Measurements from ENCODE around the gene IPMK. TPM values are rescaled to one million over a fixed set of nuclear protein-coding genes. Genes with fewer than 3 reads are reported as not detected.
A peak's percentile ranks its signal among the peaks of the same experiment; 100 is the strongest.

IPMK gene
- total RNA-seq, 2 experiments from 2014 or later, result 5.6 to 9.5 TPM

DNA sequence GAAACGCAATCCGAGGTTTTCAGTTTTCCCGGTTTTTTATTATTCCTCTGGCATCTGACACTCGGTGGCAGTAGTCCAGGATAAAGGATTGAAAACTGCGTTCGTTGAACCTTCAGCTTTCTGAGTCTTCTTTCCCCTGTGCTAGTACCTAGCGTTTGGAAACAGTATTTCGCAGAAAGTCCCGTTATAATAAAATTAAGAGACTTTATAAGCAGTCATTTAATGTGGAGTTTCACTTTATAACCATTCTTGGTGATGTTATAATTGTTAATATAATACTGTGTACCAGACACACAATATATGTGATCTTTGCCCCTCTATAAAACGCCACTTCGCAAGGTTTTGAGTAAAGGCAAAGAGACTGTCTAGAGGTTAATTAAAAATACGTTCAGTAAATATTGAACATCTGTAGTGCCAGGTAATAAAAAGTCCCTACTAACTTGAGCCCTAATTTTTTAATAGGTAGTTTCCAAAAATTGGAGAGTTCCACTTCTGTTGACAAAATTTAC is 2.1 kb upstream of the IPMK start:
- Histone ChIP-seq H3K4me2 (ENCODE audit: low read length) (peak overlapping the region; percentile 85), H3K4me1 (ENCODE audit: insufficient read depth, low read length, poor library complexity, severe bottlenecking) (peaks cover 16% of the 10 kb centered on the region), H3K4me3 (ENCODE audit: low read depth, low read length, poor library complexity, severe bottlenecking) (peak overlapping the region; percentile 90), H3K79me2 (ENCODE audit: insufficient read depth, low read depth, low read length) (peaks cover 80% of the 10 kb centered on the region), H3K9me3 (ENCODE audit: low read length) (no peaks in the 10 kb centered on the region), H3K27ac (ENCODE audit: low read depth, low read length, poor library complexity, severe bottlenecking) (peak overlapping the region; percentile 76), H3K36me3 (ENCODE audit: insufficient read depth, low read length) (peaks cover 14% of the 10 kb centered on the region), H2AFZ (ENCODE audit: low read length) (peak overlapping the region; percentile 82; the same call in 1 of the 2 replicates), H3K9me2 (ENCODE audit: insufficient read depth, low read length) (no peaks in the 10 kb centered on the region), H4K20me1 (ENCODE audit: insufficient read depth, low read length) (peaks cover 22% of the 10 kb centered on the region)
- intact Hi-C loops (cut with micrococcal nuclease; ENCODE audit: unreplicated experiment), result loop anchor here (2.0 to 10.0 kb wide), 3 partner anchors 115 to 1965 kb away; partner anchors contain the start of genes CCDC6 and TFAM
- DNase-seq (ENCODE audit: low spot score), result peak; percentile 32
- TSS peak; percentile 82 for BruUV-seq (replicated peaks)
- POLR2A ChIA-PET, result interaction anchor here (3.1 kb wide), 1 partner anchor 11 kb away, joined by 11 read pairs; no protein-coding TSS in a partner anchor
- CTCF ChIA-PET (ENCODE audit: unreplicated experiment), result no interaction called here
- no peak for TF ChIP-seq EZH2phosphoT487 (IDR thresholded peaks at IDR 0.05; ENCODE audit: borderline replicate concordance, low read depth, low read length)
- TF ChIP-seq, protein P1, sequence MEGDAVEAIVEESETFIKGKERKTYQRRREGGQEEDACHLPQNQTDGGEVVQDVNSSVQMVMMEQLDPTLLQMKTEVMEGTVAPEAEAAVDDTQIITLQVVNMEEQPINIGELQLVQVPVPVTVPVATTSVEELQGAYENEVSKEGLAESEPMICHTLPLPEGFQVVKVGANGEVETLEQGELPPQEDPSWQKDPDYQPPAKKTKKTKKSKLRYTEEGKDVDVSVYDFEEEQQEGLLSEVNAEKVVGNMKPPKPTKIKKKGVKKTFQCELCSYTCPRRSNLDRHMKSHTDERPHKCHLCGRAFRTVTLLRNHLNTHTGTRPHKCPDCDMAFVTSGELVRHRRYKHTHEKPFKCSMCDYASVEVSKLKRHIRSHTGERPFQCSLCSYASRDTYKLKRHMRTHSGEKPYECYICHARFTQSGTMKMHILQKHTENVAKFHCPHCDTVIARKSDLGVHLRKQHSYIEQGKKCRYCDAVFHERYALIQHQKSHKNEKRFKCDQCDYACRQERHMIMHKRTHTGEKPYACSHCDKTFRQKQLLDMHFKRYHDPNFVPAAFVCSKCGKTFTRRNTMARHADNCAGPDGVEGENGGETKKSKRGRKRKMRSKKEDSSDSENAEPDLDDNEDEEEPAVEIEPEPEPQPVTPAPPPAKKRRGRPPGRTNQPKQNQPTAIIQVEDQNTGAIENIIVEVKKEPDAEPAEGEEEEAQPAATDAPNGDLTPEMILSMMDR (conservative IDR thresholded peaks at IDR 0.05; ENCODE audit: low read length), result no peak

DNA sequence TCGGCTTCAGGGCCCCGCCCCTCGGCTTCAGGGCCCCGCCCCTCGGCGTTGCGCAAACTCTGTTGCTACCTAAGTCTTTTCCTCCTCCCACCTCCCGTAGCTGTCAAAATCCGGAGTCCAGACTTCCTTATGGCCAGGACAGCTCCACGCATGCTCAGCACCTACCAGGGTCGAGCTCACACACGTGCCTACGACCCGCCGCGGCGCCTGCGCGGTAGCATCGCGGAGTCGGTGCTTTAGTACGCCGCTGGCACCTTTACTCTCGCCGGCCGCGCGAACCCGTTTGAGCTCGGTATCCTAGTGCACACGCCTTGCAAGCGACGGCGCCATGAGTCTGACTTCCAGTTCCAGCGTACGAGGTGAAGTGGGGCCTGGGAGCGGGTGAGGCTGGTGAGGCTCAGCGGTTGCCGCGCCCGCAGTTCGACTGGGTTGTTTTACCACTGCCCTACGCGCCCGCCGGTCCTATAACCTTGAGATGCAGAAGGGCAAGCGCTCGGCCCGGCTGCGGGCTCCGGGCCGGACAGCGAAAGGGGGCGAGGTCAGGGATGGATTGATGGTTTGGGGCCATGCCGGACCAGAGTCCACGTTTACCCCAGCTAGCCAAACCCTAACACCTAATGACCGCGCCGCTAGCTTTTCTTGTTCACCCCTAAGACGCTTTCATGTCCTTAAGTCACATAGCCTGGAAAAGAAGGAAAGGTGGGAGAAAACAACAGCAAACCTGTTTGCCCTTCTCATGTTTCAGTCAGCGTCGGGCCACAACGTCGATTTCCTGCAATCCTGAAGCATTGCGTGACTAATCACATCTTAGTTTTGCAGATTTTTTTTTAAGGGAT is 1.5 kb upstream of the IPMK start, which contains the start of gene CISD1:
CISD1 (plus strand) TSS at position 217 of the 836 bp plus-strand sequence; CDS start at position 329, 112 bp downstream.
- Histone ChIP-seq H2AFZ (ENCODE audit: low read length) (peak within 1 kb of the TSS; percentile 95), H3K4me1 (ENCODE audit: insufficient read depth, low read length, poor library complexity, severe bottlenecking) (peaks cover 23% of the 10 kb centered on the region), H3K9me3 (ENCODE audit: low read length) (no peaks in the 10 kb centered on the region), H3K4me2 (ENCODE audit: low read length) (peak within 1 kb of the TSS; percentile 97), H3K27ac (ENCODE audit: low read depth, low read length, poor library complexity, severe bottlenecking) (peak within 1 kb of the TSS; percentile 82), H3K36me3 (ENCODE audit: insufficient read depth, low read length) (peaks cover 14% of the 10 kb centered on the region), H3K79me2 (ENCODE audit: insufficient read depth, low read depth, low read length) (peaks cover 80% of the 10 kb centered on the region), H4K20me1 (ENCODE audit: insufficient read depth, low read length) (peaks cover 25% of the 10 kb centered on the region), H3K4me3 (ENCODE audit: low read depth, low read length, poor library complexity, severe bottlenecking) (peak within 1 kb of the TSS; percentile 90), H3K9me2 (ENCODE audit: insufficient read depth, low read length) (no peaks in the 10 kb centered on the region)
- intact Hi-C loops (cut with micrococcal nuclease; ENCODE audit: unreplicated experiment), result loop anchor here (2.0 to 10.0 kb wide), 3 partner anchors 116 to 1966 kb away; partner anchors contain the start of genes CCDC6 and TFAM
- BruUV-seq (replicated peaks), result no TSS peak
- TF ChIP-seq, protein P1 (conservative IDR thresholded peaks at IDR 0.05; ENCODE audit: low read length), result no peak
- TF ChIP-seq EZH2phosphoT487 (IDR thresholded peaks at IDR 0.05; ENCODE audit: borderline replicate concordance, low read depth, low read length), result no peak
- ChIA-PET POLR2A (interaction anchor here (0.6 to 3.1 kb wide), 11 partner anchors 8 to 830 kb away, joined by 3 to 11 read pairs (median 4); partner anchors contain the start of genes TFAM and UBE2D1), CTCF (ENCODE audit: unreplicated experiment) (interaction anchor here (0.5 to 0.8 kb wide), 3 partner anchors 11 to 91 kb away, joined by 3 read pairs; no protein-coding TSS in a partner anchor)
- DNase-seq (ENCODE audit: low spot score), result peak; percentile 98
